GM19324 (cell line): ENCODE results near the gene PGLYRP1.

Experiments used
- ATAC-seq: cut with Tn5 transposase; IDR thresholded peaks from one replicate; pipeline ENCODE4 v1.9.1; 2021; ENCODE audit warnings: mild to moderate bottlenecking, moderate library complexity; ENCODE audit not compliant: unreplicated experiment, low FRiP score

Gene PGLYRP1, protein sequence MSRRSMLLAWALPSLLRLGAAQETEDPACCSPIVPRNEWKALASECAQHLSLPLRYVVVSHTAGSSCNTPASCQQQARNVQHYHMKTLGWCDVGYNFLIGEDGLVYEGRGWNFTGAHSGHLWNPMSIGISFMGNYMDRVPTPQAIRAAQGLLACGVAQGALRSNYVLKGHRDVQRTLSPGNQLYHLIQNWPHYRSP

GRCh38 chr19:46022431-46023310, at the start of gene PGLYRP1:
PGLYRP1 (minus strand) TSS chr19:46023053; CDS start chr19:46023021, 32 bp downstream.
- ATAC-seq, result no peak

- no peak for ATAC-seq
Observed at GRCh38 chr19:46069806-46070341, 47.0 kb upstream of the PGLYRP1 start.

GRCh38 chr19:46068345-46069258, 45.7 kb upstream of the PGLYRP1 start:
- ATAC-seq, result no peak

DNA sequence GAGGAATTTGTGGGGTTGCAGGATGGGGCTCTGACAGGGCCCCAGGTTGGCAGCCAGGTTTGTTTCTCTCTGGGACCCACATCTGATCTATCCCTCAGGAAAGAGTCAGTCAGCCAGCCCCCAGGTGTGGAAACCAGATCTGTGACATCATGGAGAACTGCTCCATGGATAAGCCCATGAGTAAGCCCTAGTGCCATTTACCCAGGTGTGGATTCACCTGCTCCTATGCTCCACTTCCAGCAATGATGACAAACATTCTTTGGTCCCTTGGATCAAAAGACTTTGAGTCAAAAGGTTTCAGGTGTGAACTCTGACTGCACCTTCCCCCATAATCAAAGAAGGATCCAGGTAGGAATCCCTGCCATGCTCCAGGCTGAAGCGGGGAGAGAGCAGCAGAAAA, 44.8 kb upstream of the PGLYRP1 start:
- no peak for ATAC-seq

DNA sequence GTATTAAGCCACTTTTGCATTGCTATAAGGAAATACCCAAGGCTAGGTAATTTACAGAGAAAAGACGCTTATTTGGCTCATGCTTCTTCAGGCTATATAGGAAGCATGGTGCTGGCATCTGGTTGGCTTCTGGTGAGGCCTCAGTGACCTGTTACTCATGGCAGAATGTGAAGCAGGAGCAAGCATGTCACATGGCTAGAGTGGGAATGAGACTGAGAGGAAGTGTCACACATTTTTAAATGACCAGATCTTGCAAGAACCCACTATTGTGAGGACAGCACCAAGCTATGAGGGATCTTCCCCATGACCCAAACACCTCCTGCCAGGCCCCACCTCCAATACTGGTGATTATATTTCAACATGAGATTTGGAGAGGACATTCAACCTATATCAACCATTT, 43.6 kb upstream of the PGLYRP1 start:
- ATAC-seq, result no peak

GRCh38 chr19:46065486-46066071, 42.7 kb upstream of the PGLYRP1 start:
- no peak for ATAC-seq

- ATAC-seq, result no peak
Observed at GRCh38 chr19:46063201-46063600, 40.3 kb upstream of the PGLYRP1 start.

DNA sequence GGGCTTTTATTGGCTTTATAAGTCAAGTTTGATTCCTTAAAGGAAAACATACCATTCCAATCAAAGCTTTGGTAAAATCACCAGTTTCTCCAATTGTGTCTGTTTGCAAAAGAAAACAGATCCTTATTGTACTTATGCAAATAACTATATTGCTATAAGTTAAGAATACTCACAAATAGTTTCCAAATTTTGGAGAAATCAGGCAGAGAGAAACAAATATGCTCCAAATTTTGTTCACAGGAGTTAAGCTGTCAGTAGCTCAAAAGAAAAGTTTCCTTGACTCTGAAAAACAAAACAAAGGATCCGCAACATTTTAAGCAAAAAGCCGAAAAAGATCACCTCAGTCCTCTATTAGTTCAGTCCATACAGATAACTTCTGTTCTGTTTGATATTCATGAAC, 37.2 kb upstream of the PGLYRP1 start:
- ATAC-seq, result no peak

DNA sequence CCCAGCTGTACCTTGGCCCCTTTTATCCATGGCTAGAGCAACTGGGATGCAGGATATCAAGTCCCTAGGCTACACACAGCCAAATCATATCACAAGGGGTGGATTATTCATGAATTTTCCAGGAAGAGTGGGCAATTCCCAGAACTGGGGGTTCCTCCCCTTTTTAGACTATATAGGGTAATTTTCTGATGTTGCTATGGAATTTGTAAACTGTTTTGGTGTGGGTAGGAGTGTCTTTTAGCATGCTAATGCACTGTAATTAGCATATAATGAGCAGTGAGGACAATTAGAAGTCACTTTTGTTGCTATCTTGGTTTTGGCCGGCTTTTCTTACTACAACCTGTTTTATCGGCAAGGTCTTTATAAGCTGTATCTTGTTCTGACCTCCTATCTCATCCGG, 35.9 kb upstream of the PGLYRP1 start:
- no peak for ATAC-seq

- ATAC-seq, result no peak
Observed at GRCh38 chr19:46056536-46056935, 33.7 kb upstream of the PGLYRP1 start.

DNA sequence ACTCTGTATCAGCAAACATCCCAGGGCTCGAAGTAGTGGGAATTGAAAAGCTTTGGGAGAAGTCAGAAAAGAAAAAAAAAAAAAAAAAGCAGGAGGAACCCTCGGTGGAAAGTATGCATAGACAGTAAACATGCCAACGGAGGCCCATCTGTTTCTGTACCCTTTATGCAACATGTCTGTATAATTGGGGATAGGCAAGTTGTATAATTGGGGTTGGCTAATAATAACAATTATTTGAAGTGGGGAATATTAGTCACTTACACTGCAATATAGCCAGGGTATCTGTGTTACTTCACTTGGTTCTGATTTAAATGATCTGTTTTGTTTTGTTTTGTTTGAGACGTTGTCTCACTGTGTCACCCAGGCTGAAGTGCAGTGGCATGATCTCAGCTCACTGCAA, 30.0 kb upstream of the PGLYRP1 start:
- ATAC-seq, result no peak

GRCh38 chr19:46049597-46049996, 26.7 kb upstream of the PGLYRP1 start:
- ATAC-seq, result no peak

DNA sequence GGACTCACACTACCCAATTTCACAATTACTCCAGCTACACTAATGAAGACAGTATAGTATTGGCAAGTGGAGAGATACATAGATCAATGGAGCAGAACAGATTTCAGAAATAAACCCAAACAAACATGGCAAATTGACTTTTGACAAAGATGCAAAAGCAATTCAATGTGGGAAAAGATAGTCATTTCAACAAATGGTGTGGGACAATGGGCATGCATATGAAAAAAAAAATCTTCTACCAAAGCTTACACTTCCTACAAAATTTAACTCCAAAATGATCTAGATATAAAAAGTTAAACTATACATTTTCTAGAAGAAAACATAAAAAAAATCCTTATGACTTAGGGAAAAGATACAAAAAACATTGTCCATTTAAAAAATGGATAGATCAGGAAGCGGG, 20.7 kb upstream of the PGLYRP1 start:
- no peak for ATAC-seq

- no peak for ATAC-seq
Observed at GRCh38 chr19:46042252-46042883, 19.5 kb upstream of the PGLYRP1 start.

DNA sequence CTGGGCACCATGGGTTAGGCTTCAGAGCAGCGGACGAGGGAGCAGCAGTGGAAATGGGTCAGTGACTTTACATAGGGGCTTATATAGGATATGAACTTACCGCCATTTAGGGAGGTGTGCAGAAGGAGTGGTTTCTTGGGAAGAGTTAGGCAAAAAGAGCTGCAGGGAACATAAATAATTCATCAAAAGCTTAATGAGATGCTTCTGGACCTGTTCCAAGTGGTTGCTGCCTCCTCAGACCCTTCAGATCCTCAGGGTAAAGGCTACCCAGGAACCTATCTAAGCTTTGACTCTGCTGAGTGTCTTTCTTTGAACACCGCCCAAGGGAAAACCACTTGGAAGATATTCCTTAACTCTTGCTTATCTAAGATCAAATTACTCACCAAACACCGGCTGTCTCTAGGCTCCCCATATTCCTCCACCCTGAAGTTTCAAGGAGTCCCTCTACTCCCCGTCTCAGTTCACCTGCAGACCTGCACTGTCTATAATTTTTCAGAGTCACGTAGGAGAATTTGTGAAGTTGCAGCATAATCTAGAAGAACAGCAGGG, 18.2 kb upstream of the PGLYRP1 start, which contains the start of gene IGFL4:
IGFL4 (minus strand) TSS at position 51 of the 549 bp plus-strand sequence; CDS start at position 11, 40 bp downstream.
- no peak for ATAC-seq

GRCh38 chr19:46040125-46040524, 17.3 kb upstream of the PGLYRP1 start:
- no peak for ATAC-seq

DNA sequence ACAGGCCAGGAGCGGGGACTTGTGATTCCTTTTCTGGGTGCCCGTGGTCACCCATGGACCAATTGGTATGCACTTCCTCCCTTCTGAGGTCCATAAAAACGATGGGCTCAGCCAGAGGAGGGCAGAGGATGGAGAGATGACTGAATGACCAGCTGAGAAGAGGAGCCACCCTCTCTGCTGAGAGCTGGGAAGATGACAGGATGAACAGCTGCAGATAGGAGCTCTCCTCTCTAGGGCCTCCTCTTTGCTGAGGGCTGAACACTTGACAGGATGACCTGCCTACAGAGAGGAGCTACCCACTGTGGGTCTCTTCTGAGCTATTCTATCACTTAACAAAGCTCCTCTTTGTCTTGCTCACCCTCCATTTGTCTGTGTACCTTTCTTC, 13.9 kb upstream of the PGLYRP1 start:
- ATAC-seq, result no peak

- no peak for ATAC-seq
Observed at GRCh38 chr19:46035986-46036743, 13.3 kb upstream of the PGLYRP1 start.

GRCh38 chr19:46035546-46035945, 12.7 kb upstream of the PGLYRP1 start:
- no peak for ATAC-seq
